PC-9 (cell line): ENCODE results near the gene ARHGEF28.

Experiments used
- CTCF ChIP-seq: fragments of 200-600 bp; sonication (generic); conservative IDR thresholded peaks from 2 replicates; pipeline ENCODE4 v1.6.1; 2017; ENCODE audit warnings: mixed run types, antibody characterized with exemption, mild to moderate bottlenecking, moderate library complexity
- EZH2 ChIP-seq: fragments of 200-600 bp; sonication (generic); IDR thresholded peaks from 2 replicates; pipeline ENCODE4 v1.8.0; 2017; ENCODE audit warnings: antibody characterized with exemption, low read depth

GRCh38 chr5:73692981-73693380, 67.0 kb downstream of the ARHGEF28 start:
- no peak for TF ChIP-seq EZH2
- TF ChIP-seq CTCF: no peak
